SHP77 (cell line): Measurements from ENCODE around the gene LAMC3.

Experiments
- DNase-seq, 2 experiments: peaks; one replicate each; lab custom pipeline; 2025; lab: John Stamatoyannopoulos, UW

Gene LAMC3

GRCh38 chr9:131011274-131012022, 2.5 kb downstream of the LAMC3 start:
- DNase-seq = no peak

- no peak for DNase-seq
Measured at GRCh38 chr9:131012023-131012334, 3.0 kb downstream of the LAMC3 start.

GRCh38 chr9:131012396-131012917, 3.5 kb downstream of the LAMC3 start:
- no peak for DNase-seq

- DNase-seq = no peak
Measured at GRCh38 chr9:131013015-131013755, 4.2 kb downstream of the LAMC3 start.

GRCh38 chr9:131013771-131014676, 5.0 kb downstream of the LAMC3 start:
- no peak for DNase-seq

- no peak for DNase-seq
Measured at GRCh38 chr9:131015112-131015511, 6.1 kb downstream of the LAMC3 start.

- no peak for DNase-seq
Measured at GRCh38 chr9:131015876-131016397, 7.0 kb downstream of the LAMC3 start.

- no peak for DNase-seq
Measured at GRCh38 chr9:131017067-131017466, 8.1 kb downstream of the LAMC3 start.

GRCh38 chr9:131018621-131019020, 9.6 kb downstream of the LAMC3 start:
- no peak for DNase-seq

- DNase-seq = peak; percentile 58 to 86
Measured at GRCh38 chr9:131019388-131020239, 10.6 kb downstream of the LAMC3 start.

- DNase-seq = no peak
Measured at GRCh38 chr9:131020388-131020787, 11.4 kb downstream of the LAMC3 start.

GRCh38 chr9:131020862-131021261, 11.9 kb downstream of the LAMC3 start:
- DNase-seq = no peak

GRCh38 chr9:131021785-131022184, 12.8 kb downstream of the LAMC3 start:
- DNase-seq = no peak

- peak in 1 of 2 experiments; percentile 51 for DNase-seq
Measured at GRCh38 chr9:131024978-131025868, 16.2 kb downstream of the LAMC3 start.

- no peak for DNase-seq
Measured at GRCh38 chr9:131025953-131026858, 17.2 kb downstream of the LAMC3 start.

GRCh38 chr9:131027048-131027871, 18.3 kb downstream of the LAMC3 start:
- DNase-seq = no peak

GRCh38 chr9:131027872-131028179, 18.9 kb downstream of the LAMC3 start:
- DNase-seq = no peak

GRCh38 chr9:131028221-131028884, 19.4 kb downstream of the LAMC3 start:
- no peak for DNase-seq
